IMR-90 (cell line): ENCODE measurements around the gene DENND1C. TPM values are rescaled to one million over a fixed set of nuclear protein-coding genes. Genes with fewer than 3 reads are reported as not detected.

ENCODE experiments used
- ATAC-seq: fragments of 200-7000 bp; cut with Tn5 transposase; 2 replicates; pipeline ENCODE4 v1.9.1; 2020; ENCODE audit warnings: low read depth, mild to moderate bottlenecking, moderate library complexity
- BruUV-seq: library from RNA; stranded (reverse); fragments of 400-500 nt; replicated peaks from 2 replicates; lab custom pipeline; 2021; lab: Mats Ljungman, UMichigan
- CTCF ChIA-PET: fragments of 300-600 bp; formaldehyde crosslinking; extraction: SDS; loops from one replicate; lab custom pipeline; 2021; ENCODE audit warnings: antibody characterized with exemption; lab: Yijun Ruan, JAX
- POLR2A ChIA-PET: fragments of 300-600 bp; sonication (Branson Sonifier 250); formaldehyde crosslinking; loops from one replicate; lab custom pipeline; 2022; ENCODE audit warnings: antibody characterized with exemption; ENCODE audit not compliant: unreplicated experiment; lab: Charles Lee
- DNase-seq: peaks from one replicate; pipeline ENCODE4 v3.0.0; 2013
- H2AFZ ChIP-seq: replicated peaks from 2 replicates; pipeline ENCODE3; 2013; ENCODE audit warnings: low read length, mild to moderate bottlenecking; ENCODE audit not compliant: poor library complexity
- H2AK5ac ChIP-seq: 2 replicates; pipeline ENCODE4 v1.6.1; 2013; ENCODE audit warnings: low read depth, low read length, inconsistent platforms
- H2AK9ac ChIP-seq: replicated peaks from 2 replicates; pipeline ENCODE3; 2013; ENCODE audit warnings: mild to moderate bottlenecking, low read depth, low read length, moderate library complexity; ENCODE audit not compliant: poor library complexity
- H2BK120ac ChIP-seq: 2 replicates; pipeline ENCODE4 v1.6.1; 2013; ENCODE audit warnings: low read depth, low read length, inconsistent platforms
- H2BK15ac ChIP-seq: 3 replicates; pipeline ENCODE4 v1.6.1; 2013; ENCODE audit warnings: low read depth, low read length, inconsistent platforms
- H2BK20ac ChIP-seq: 2 replicates; pipeline ENCODE4 v1.6.1; 2013; ENCODE audit warnings: low read depth, mild to moderate bottlenecking, inconsistent platforms, low read length, moderate library complexity
- H2BK5ac ChIP-seq: 2 replicates; pipeline ENCODE4 v1.6.1; 2013; ENCODE audit warnings: mild to moderate bottlenecking, low read depth, low read length, inconsistent platforms; ENCODE audit not compliant: poor library complexity, severe bottlenecking
- H3K14ac ChIP-seq: replicated peaks from 2 replicates; pipeline ENCODE4 v1.6.1; 2013; ENCODE audit warnings: low read depth, low read length, inconsistent platforms
- H3K18ac ChIP-seq: 2 replicates; pipeline ENCODE4 v1.6.1; 2013; ENCODE audit warnings: low read depth, low read length, control low read depth
- H3K23ac ChIP-seq: 2 replicates; pipeline ENCODE4 v1.6.1; 2013; ENCODE audit warnings: low read depth, low read length, inconsistent platforms
- H3K27ac ChIP-seq: 2 replicates; pipeline ENCODE4 v1.5.1; 2013; ENCODE audit warnings: mild to moderate bottlenecking, control low read depth, low read length; ENCODE audit not compliant: insufficient read depth
- H3K27me3 ChIP-seq: 2 replicates; pipeline ENCODE4 v1.6.1; 2013; ENCODE audit warnings: low read length; ENCODE audit not compliant: control insufficient read depth, insufficient read depth
- H3K36me3 ChIP-seq: 2 replicates; pipeline ENCODE4 v1.6.1; 2013; ENCODE audit warnings: low read length, mixed read lengths; ENCODE audit not compliant: control insufficient read depth, insufficient read depth
- H3K4ac ChIP-seq: 2 replicates; pipeline ENCODE4 v1.6.1; 2013; ENCODE audit warnings: low read depth, low read length, inconsistent platforms
- H3K4me1 ChIP-seq: 2 replicates; pipeline ENCODE4 v1.6.1; 2013; ENCODE audit warnings: low read length, mixed read lengths; ENCODE audit not compliant: control insufficient read depth, insufficient read depth
- H3K4me2 ChIP-seq: 2 replicates; pipeline ENCODE4 v1.6.1; 2013; ENCODE audit warnings: low read depth, mild to moderate bottlenecking, control low read depth, low read length, moderate library complexity
- H3K4me3 ChIP-seq: 2 replicates; pipeline ENCODE4 v1.5.1; 2013; ENCODE audit warnings: low read depth, mild to moderate bottlenecking, control low read depth, low read length, moderate library complexity; ENCODE audit not compliant: insufficient read depth
- H3K56ac ChIP-seq: 2 replicates; pipeline ENCODE4 v1.6.1; 2013; ENCODE audit warnings: low read length, inconsistent platforms; ENCODE audit not compliant: insufficient read depth; ENCODE audit errors: extremely low read depth
- H3K79me1 ChIP-seq, 2 experiments: 2 replicates each; pipeline ENCODE4 v1.6.1; 2013; ENCODE audit warnings: low read length in 2 of 2, inconsistent platforms in 1 of 2, low read depth in 1 of 2
- H3K9ac ChIP-seq: 2 replicates; pipeline ENCODE4 v1.6.1; 2013; ENCODE audit warnings: low read depth, low read length, control low read depth
- H3K9me1 ChIP-seq: 2 replicates; pipeline ENCODE4 v1.6.1; 2013; ENCODE audit warnings: low read length, inconsistent platforms; ENCODE audit not compliant: insufficient read depth
- H3K9me3 ChIP-seq: 2 replicates; pipeline ENCODE4 v1.6.1; 2013; ENCODE audit warnings: low read length; ENCODE audit not compliant: control insufficient read depth, insufficient read depth
- H4K20me1 ChIP-seq: 2 replicates; pipeline ENCODE4 v1.6.1; 2013; ENCODE audit warnings: low read length, inconsistent platforms; ENCODE audit not compliant: insufficient read depth
- H4K5ac ChIP-seq: 2 replicates; pipeline ENCODE4 v1.6.1; 2013; ENCODE audit warnings: mild to moderate bottlenecking, low read depth, low read length, control low read depth
- H4K8ac ChIP-seq, 2 experiments: 2 replicates each; pipeline ENCODE4 v1.6.1; 2013; ENCODE audit warnings: low read depth in 2 of 2, low read length in 2 of 2, control low read depth in 1 of 2, inconsistent platforms in 1 of 2
- H4K91ac ChIP-seq: 2 replicates; pipeline ENCODE4 v1.6.1; 2013; ENCODE audit warnings: low read depth, low read length, inconsistent platforms; ENCODE audit not compliant: insufficient read depth
- BHLHE40 ChIP-seq: fragments of 150-350 bp; IDR thresholded peaks from 2 replicates; pipeline ENCODE4 v1.6.1; 2016; ENCODE audit warnings: mild to moderate bottlenecking, low read depth, low read length
- CEBPB ChIP-seq: IDR thresholded peaks from 2 replicates; pipeline ENCODE4 v1.6.1; 2012; ENCODE audit warnings: low read depth, low read length, improper control_type of control experiment
- CHD1 ChIP-seq: IDR thresholded peaks from 2 replicates; pipeline ENCODE4 v1.6.1; 2012; ENCODE audit warnings: low read depth, low read length, improper control_type of control experiment
- FOS ChIP-seq: fragments of 150-350 bp; IDR thresholded peaks from 2 replicates; pipeline ENCODE4 v1.6.1; 2016; ENCODE audit warnings: low read depth, low read length
- MAFK ChIP-seq: IDR thresholded peaks from 2 replicates; pipeline ENCODE4 v1.6.1; 2012; ENCODE audit warnings: low read depth, low read length, improper control_type of control experiment
- MAZ ChIP-seq: IDR thresholded peaks from 2 replicates; pipeline ENCODE4 v1.6.1; 2012; ENCODE audit warnings: low read depth, mild to moderate bottlenecking, low read length, improper control_type of control experiment, moderate library complexity, borderline replicate concordance
- MXI1 ChIP-seq: IDR thresholded peaks from 2 replicates; pipeline ENCODE4 v1.6.1; 2012; ENCODE audit warnings: low read depth, mild to moderate bottlenecking, low read length, moderate library complexity, borderline replicate concordance
- NFE2L2 ChIP-seq: fragments of 150-350 bp; IDR thresholded peaks from 2 replicates; pipeline ENCODE4 v1.6.1; 2016; ENCODE audit warnings: low read depth, mild to moderate bottlenecking, low read length
- POLR2A ChIP-seq: IDR thresholded peaks from 2 replicates; pipeline ENCODE4 v1.6.1; 2012; ENCODE audit warnings: mild to moderate bottlenecking, low read depth, low read length
- RAD21 ChIP-seq: IDR thresholded peaks from 2 replicates; pipeline ENCODE4 v1.6.1; 2012; ENCODE audit warnings: low read length, improper control_type of control experiment
- RCOR1 ChIP-seq: IDR thresholded peaks from 2 replicates; pipeline ENCODE4 v1.6.1; 2012; ENCODE audit warnings: mild to moderate bottlenecking, low read length, improper control_type of control experiment; ENCODE audit not compliant: insufficient replicate concordance
- RFX5 ChIP-seq: IDR thresholded peaks from 2 replicates; pipeline ENCODE4 v1.8.0; 2012; ENCODE audit warnings: low read depth, mild to moderate bottlenecking, low read length, moderate library complexity
- SMC3 ChIP-seq: fragments of 150-350 bp; IDR thresholded peaks from 2 replicates; pipeline ENCODE4 v1.6.1; 2016; ENCODE audit warnings: low read depth, mild to moderate bottlenecking, antibody characterized with exemption, low read length, moderate library complexity
- WGBS, 2 experiments: methylation state at CpG; one replicate each; pipeline versions ENCODE4 v1.1.5 to v1.1.7; 2013; ENCODE audit warnings: missing lambda C conversion rate in 2 of 2; ENCODE audit not compliant: insufficient read length in 1 of 2; ENCODE audit errors: extremely low coverage in 2 of 2; 5-methylcytosine and 5-hydroxymethylcytosine counted together
- dilution Hi-C: fragments of 300-500 bp; cut with HindIII; formaldehyde crosslinking; loops from one replicate; pipeline ENCODE4 v1.14.3; 2018; ENCODE audit warnings: low sequenced_read_pairs; ENCODE audit not compliant: unreplicated experiment
- in situ Hi-C: fragments of 300-500 bp; cut with MboI; formaldehyde crosslinking; loops from 3 replicates; pipeline ENCODE4 v1.14.3; 2019; ENCODE audit warnings: low sequenced_read_pairs, inconsistent platforms, mixed read lengths
- intact Hi-C: fragments of 100-400 bp; cut with micrococcal nuclease; formaldehyde crosslinking; loops from 2 replicates; pipeline ENCODE4 v1.10.0; 2022
- polyA plus RNA-seq, 3 experiments: library from polyadenylated mRNA; depleted of rRNA; stranded (reverse); fragments of >200 nt; gene quantifications; 2 replicates each; pipeline ENCODE4 v1.2.3, GENCODE V29; 2012; ENCODE audit warnings: low replicate concordance in 1 of 3
- total RNA-seq: library from RNA; depleted of rRNA; stranded (reverse); fragments of >200 nt; gene quantifications from 2 replicates; pipeline ENCODE4 v1.2.3, GENCODE V29; 2012
- TF ChIP-seq, protein P1 (sequence below): fragments of 150-350 bp; IDR thresholded peaks from 2 replicates; pipeline ENCODE4 v1.6.1; 2017; ENCODE audit warnings: mild to moderate bottlenecking, antibody characterized with exemption, low read length, low read depth
- TF ChIP-seq, protein P2 (sequence below): fragments of 150-350 bp; IDR thresholded peaks from 2 replicates; pipeline ENCODE4 v1.6.1; 2016; ENCODE audit warnings: low read depth, mild to moderate bottlenecking, low read length, moderate library complexity, borderline replicate concordance
- TF ChIP-seq, protein P3 (sequence below): conservative IDR thresholded peaks from 2 replicates; pipeline ENCODE4 v1.5.1; 2012; ENCODE audit warnings: mild to moderate bottlenecking, low read depth, low read length, improper control_type of control experiment

Gene DENND1C
- total and polyA plus RNA-seq, 2 of the 4 experiments (the other 2 are of a cell fraction): not detected

DNA sequence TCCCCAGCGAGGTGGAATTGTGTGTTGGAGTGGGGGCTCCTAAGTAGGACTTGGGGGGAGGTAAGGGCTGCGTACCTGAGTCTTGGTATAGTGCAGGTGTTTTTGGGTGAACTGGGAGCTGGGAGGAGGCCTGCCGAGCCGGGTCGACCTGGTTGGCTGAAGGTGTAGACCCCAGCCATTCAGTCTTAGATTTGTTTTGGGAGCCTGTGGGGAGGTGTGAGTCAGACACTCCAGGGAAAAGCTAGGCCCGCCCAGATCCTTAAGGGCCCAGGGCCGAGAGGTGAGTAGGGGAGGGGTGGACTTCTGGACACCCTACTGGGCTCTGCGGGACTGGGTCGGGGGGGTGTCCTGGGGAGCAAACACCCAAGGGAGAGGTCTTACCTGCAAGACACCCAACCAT is 16.6 kb downstream of the DENND1C start:
- no peak overlapping the region for H2AK5ac ChIP-seq
- 10% methylated on average over 2 of the region's 9 CpGs; no CpG with 5 or more reads in 1 of the 2 experiments for WGBS, 2 experiments
- ATAC-seq (no peak), DNase-seq (no peak)
- H3K18ac ChIP-seq: no peak overlapping the region
- no peak overlapping the region for H3K9ac ChIP-seq
- H2BK20ac ChIP-seq: no peak overlapping the region
- no peak overlapping the region for H3K14ac ChIP-seq
- H3K9me1 ChIP-seq: no peaks in the 10 kb centered on the region; the same call in 1 of the 2 replicates
- intact Hi-C loops: no loop called here
- no peak overlapping the region for H3K4ac ChIP-seq
- no peak overlapping the region for H4K5ac ChIP-seq
- H3K27ac ChIP-seq: no peak overlapping the region
- H3K27me3 ChIP-seq: peaks cover 29% of the 10 kb centered on the region
- H4K20me1 ChIP-seq: no peaks in the 10 kb centered on the region
- no peak overlapping the region for H4K91ac ChIP-seq
- dilution Hi-C loops: no loop called here
- ChIA-PET CTCF (no interaction called here), POLR2A (no interaction called here)
- H3K9me3 ChIP-seq: no peaks in the 10 kb centered on the region
- H4K8ac ChIP-seq: no peak overlapping the region
- no peaks in the 10 kb centered on the region for H3K79me1 ChIP-seq
- H3K4me1 ChIP-seq: no peaks in the 10 kb centered on the region
- no peaks in the 10 kb centered on the region for H3K36me3 ChIP-seq
- H3K23ac ChIP-seq: no peak overlapping the region
- BruUV-seq: no TSS peak
- no peak overlapping the region for H3K4me3 ChIP-seq
- H3K4me2 ChIP-seq: no peak overlapping the region
- no peak overlapping the region for H2BK120ac ChIP-seq
- H2AK9ac ChIP-seq: no peak overlapping the region
- in situ Hi-C loops: no loop called here
- TF ChIP-seq NFE2L2: no peak
- TF ChIP-seq POLR2A: no peak
- TF ChIP-seq CHD1: no peak
- TF ChIP-seq, protein P1, sequence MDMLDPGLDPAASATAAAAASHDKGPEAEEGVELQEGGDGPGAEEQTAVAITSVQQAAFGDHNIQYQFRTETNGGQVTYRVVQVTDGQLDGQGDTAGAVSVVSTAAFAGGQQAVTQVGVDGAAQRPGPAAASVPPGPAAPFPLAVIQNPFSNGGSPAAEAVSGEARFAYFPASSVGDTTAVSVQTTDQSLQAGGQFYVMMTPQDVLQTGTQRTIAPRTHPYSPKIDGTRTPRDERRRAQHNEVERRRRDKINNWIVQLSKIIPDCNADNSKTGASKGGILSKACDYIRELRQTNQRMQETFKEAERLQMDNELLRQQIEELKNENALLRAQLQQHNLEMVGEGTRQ: no peak
- TF ChIP-seq CEBPB: no peak
- no peak for TF ChIP-seq SMC3
- TF ChIP-seq MXI1: no peak
- TF ChIP-seq, protein P2, sequence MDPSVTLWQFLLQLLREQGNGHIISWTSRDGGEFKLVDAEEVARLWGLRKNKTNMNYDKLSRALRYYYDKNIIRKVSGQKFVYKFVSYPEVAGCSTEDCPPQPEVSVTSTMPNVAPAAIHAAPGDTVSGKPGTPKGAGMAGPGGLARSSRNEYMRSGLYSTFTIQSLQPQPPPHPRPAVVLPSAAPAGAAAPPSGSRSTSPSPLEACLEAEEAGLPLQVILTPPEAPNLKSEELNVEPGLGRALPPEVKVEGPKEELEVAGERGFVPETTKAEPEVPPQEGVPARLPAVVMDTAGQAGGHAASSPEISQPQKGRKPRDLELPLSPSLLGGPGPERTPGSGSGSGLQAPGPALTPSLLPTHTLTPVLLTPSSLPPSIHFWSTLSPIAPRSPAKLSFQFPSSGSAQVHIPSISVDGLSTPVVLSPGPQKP: no peak
- TF ChIP-seq MAFK: no peak
- no peak for TF ChIP-seq RFX5
- TF ChIP-seq BHLHE40: no peak
- no peak for TF ChIP-seq RCOR1
- TF ChIP-seq RAD21: no peak
- no peak for TF ChIP-seq FOS
- TF ChIP-seq, protein P3, sequence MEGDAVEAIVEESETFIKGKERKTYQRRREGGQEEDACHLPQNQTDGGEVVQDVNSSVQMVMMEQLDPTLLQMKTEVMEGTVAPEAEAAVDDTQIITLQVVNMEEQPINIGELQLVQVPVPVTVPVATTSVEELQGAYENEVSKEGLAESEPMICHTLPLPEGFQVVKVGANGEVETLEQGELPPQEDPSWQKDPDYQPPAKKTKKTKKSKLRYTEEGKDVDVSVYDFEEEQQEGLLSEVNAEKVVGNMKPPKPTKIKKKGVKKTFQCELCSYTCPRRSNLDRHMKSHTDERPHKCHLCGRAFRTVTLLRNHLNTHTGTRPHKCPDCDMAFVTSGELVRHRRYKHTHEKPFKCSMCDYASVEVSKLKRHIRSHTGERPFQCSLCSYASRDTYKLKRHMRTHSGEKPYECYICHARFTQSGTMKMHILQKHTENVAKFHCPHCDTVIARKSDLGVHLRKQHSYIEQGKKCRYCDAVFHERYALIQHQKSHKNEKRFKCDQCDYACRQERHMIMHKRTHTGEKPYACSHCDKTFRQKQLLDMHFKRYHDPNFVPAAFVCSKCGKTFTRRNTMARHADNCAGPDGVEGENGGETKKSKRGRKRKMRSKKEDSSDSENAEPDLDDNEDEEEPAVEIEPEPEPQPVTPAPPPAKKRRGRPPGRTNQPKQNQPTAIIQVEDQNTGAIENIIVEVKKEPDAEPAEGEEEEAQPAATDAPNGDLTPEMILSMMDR: no peak
- TF ChIP-seq MAZ: no peak
- no peak overlapping the region for H3K56ac ChIP-seq
- H2BK15ac ChIP-seq: no peak overlapping the region
- no peak overlapping the region for H2BK5ac ChIP-seq
- H2AFZ ChIP-seq: no peak overlapping the region
